GM12892 (cell line): ENCODE results near the gene NUFIP2.

Experiments
- POLR2A ChIP-seq: IDR thresholded peaks from 2 replicates; pipeline ENCODE4 v1.6.1; 2011; ENCODE audit warnings: low read depth, low read length, control low read depth
- TAF1 ChIP-seq: IDR thresholded peaks from 2 replicates; pipeline ENCODE4 v1.6.1; 2011; ENCODE audit warnings: low read depth, mild to moderate bottlenecking, control low read depth, low read length, borderline replicate concordance

- TF ChIP-seq POLR2A (peak; percentile 98), TAF1 (peak; percentile 98)
Measured at GRCh38 chr17:29293890-29294579, at the start of gene NUFIP2.
